ENCODE results near the gene HKDC1.

- TF ChIP-seq EP300 (IDR thresholded peaks at IDR 0.05; ENCODE audit: borderline replicate concordance in 1 of 2, control insufficient read depth in 1 of 2, low read depth in 2 of 2, low read length in 2 of 2) (no peak), SP1 (IDR thresholded peaks at IDR 0.05; ENCODE audit: low read depth, low read length) (no peak), ZBED1 (IDR thresholded peaks at IDR 0.05; ENCODE audit: borderline replicate concordance) (no peak), EGR1 (IDR thresholded peaks at IDR 0.05; ENCODE audit: borderline replicate concordance in 1 of 2, low read depth in 2 of 2, low read length in 2 of 2) (no peak), STAT3 (IDR thresholded peaks at IDR 0.05; ENCODE audit: low read depth, low read length) (no peak), RAD21 (IDR thresholded peaks at IDR 0.05; ENCODE audit: insufficient read depth, low read depth, low read length) (peak; percentile 94), EZH2 (IDR thresholded peaks at IDR 0.05; ENCODE audit: borderline replicate concordance, control insufficient read depth, low read depth, low read length) (no peak), POLR2A (IDR thresholded peaks at IDR 0.05; ENCODE audit: low read depth, low read length) (no peak), ZSCAN29 (IDR thresholded peaks at IDR 0.05) (no peak), ZBTB33 (IDR thresholded peaks at IDR 0.05) (no peak)
- TF ChIP-seq, protein P1, sequence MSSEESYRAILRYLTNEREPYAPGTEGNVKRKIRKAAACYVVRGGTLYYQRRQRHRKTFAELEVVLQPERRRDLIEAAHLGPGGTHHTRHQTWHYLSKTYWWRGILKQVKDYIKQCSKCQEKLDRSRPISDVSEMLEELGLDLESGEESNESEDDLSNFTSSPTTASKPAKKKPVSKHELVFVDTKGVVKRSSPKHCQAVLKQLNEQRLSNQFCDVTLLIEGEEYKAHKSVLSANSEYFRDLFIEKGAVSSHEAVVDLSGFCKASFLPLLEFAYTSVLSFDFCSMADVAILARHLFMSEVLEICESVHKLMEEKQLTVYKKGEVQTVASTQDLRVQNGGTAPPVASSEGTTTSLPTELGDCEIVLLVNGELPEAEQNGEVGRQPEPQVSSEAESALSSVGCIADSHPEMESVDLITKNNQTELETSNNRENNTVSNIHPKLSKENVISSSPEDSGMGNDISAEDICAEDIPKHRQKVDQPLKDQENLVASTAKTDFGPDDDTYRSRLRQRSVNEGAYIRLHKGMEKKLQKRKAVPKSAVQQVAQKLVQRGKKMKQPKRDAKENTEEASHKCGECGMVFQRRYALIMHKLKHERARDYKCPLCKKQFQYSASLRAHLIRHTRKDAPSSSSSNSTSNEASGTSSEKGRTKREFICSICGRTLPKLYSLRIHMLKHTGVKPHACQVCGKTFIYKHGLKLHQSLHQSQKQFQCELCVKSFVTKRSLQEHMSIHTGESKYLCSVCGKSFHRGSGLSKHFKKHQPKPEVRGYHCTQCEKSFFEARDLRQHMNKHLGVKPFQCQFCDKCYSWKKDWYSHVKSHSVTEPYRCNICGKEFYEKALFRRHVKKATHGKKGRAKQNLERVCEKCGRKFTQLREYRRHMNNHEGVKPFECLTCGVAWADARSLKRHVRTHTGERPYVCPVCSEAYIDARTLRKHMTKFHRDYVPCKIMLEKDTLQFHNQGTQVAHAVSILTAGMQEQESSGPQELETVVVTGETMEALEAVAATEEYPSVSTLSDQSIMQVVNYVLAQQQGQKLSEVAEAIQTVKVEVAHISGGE (CRISPR knock-in tag; IDR thresholded peaks at IDR 0.05) = no peak
- TF ChIP-seq, protein P2, sequence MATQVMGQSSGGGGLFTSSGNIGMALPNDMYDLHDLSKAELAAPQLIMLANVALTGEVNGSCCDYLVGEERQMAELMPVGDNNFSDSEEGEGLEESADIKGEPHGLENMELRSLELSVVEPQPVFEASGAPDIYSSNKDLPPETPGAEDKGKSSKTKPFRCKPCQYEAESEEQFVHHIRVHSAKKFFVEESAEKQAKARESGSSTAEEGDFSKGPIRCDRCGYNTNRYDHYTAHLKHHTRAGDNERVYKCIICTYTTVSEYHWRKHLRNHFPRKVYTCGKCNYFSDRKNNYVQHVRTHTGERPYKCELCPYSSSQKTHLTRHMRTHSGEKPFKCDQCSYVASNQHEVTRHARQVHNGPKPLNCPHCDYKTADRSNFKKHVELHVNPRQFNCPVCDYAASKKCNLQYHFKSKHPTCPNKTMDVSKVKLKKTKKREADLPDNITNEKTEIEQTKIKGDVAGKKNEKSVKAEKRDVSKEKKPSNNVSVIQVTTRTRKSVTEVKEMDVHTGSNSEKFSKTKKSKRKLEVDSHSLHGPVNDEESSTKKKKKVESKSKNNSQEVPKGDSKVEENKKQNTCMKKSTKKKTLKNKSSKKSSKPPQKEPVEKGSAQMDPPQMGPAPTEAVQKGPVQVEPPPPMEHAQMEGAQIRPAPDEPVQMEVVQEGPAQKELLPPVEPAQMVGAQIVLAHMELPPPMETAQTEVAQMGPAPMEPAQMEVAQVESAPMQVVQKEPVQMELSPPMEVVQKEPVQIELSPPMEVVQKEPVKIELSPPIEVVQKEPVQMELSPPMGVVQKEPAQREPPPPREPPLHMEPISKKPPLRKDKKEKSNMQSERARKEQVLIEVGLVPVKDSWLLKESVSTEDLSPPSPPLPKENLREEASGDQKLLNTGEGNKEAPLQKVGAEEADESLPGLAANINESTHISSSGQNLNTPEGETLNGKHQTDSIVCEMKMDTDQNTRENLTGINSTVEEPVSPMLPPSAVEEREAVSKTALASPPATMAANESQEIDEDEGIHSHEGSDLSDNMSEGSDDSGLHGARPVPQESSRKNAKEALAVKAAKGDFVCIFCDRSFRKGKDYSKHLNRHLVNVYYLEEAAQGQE (IDR thresholded peaks at IDR 0.05; ENCODE audit: low read depth, low read length) = no peak
Measured at GRCh38 chr10:69237528-69238159, 17.5 kb downstream of the HKDC1 start.

Data from GM12878 (cell line).